ENCODE results near the gene SSBP4. TPM values are rescaled to one million over a fixed set of nuclear protein-coding genes. Genes with fewer than 3 reads are reported as not detected.

Gene SSBP4
- total and polyA plus RNA-seq, 2 donors (not counting 1 experiment from before 2014, with no cell fraction given) = 37.0 to 64.2 TPM

- Histone ChIP-seq H3K27ac (ENCODE audit: low read length in 2 of 2) (no peak overlapping the region), H3K4me2 (replicated peaks; ENCODE audit: low read depth, low read length, poor library complexity, severe bottlenecking) (no peak overlapping the region), H3K79me2 (ENCODE audit: control insufficient read depth, insufficient read depth, low read length) (no peaks in the 10 kb centered on the region), H3K4me3 (ENCODE audit: control extremely low read depth in 1 of 5, extremely low read depth in 1 of 5, insufficient read depth in 1 of 5, low read depth in 2 of 5, low read length in 4 of 5) (no peak overlapping the region), H3K27me3 (replicated peaks in 1 of 4; ENCODE audit: control extremely low read depth in 1 of 4, control insufficient read depth in 3 of 4, insufficient read depth in 4 of 4, low read length in 3 of 4) (peaks cover 0 to 21% (median 10%) of the 10 kb centered on the region in 4 experiments), H2AFZ (ENCODE audit: insufficient read depth, low read depth, low read length, poor library complexity, severe bottlenecking) (no peak overlapping the region), H3K4me1 (ENCODE audit: control insufficient read depth in 2 of 2, insufficient read depth in 2 of 2, low read length in 2 of 2) (peaks cover 42 to 43% of the 10 kb centered on the region in 2 donors), H4K20me1 (ENCODE audit: control insufficient read depth, insufficient read depth, low read length, poor library complexity, severe bottlenecking) (peaks cover 8% of the 10 kb centered on the region), H3K9me3 (ENCODE audit: control extremely low read depth in 1 of 3, control insufficient read depth in 2 of 3, insufficient read depth in 1 of 3, low read length in 2 of 3) (peaks cover 0 to 5% (median 5%) of the 10 kb centered on the region in 3 donors), H3K9ac (ENCODE audit: low read length) (no peak overlapping the region), H3K36me3 (replicated peaks in 1 of 2; ENCODE audit: control extremely low read depth in 1 of 2, control insufficient read depth in 1 of 2, extremely low read depth in 1 of 2, insufficient read depth in 2 of 2, low read length in 1 of 2) (peaks cover 0 to 3% of the 10 kb centered on the region in 2 experiments)
- 93% methylated on average over 5 of the region's 6 CpGs for WGBS (ENCODE audit: insufficient coverage)
- no peak for TF ChIP-seq EZH2 (IDR thresholded peaks at IDR 0.05; ENCODE audit: borderline replicate concordance, insufficient read depth, low read depth, low read length, poor library complexity, severe bottlenecking)
- no peak for TF ChIP-seq CTCF (IDR thresholded peaks at IDR 0.05)
- intact Hi-C loops (cut with micrococcal nuclease) = no loop called here
- POLR2A ChIA-PET = interaction anchor here (0.6 to 1.3 kb wide), 2 partner anchors 12 to 31 kb away, joined by 5 to 7 read pairs; no protein-coding TSS in a partner anchor
- no peaks in the 10 kb centered on the region for H3K9me3 Mint-ChIP-seq (ENCODE audit: insufficient read depth)
- peak overlapping the region; percentile 23 for H3K4me3 Mint-ChIP-seq
- H3K27ac Mint-ChIP-seq = peak overlapping the region; percentile 21
- no peak for DNase-seq
- H3K27me3 Mint-ChIP-seq = no peaks in the 10 kb centered on the region
- CTCF ChIA-PET = interaction anchor here (0.5 to 10.6 kb wide), 11 partner anchors 10 to 291 kb away, joined by 3 to 196 read pairs (median 8); partner anchors contain the start of genes LRRC25 and SSBP4
- ATAC-seq (ENCODE audit: low read depth) = no peak
- peaks cover 45% of the 10 kb centered on the region for H3K4me1 Mint-ChIP-seq
Measured at GRCh38 chr19:18390065-18390907, 28.9 kb upstream of the SSBP4 start.
